ENCODE measurements around the gene ISL1. TPM values are rescaled to one million over a fixed set of nuclear protein-coding genes. Genes with fewer than 3 reads are reported as not detected.

Gene ISL1
- total RNA-seq (2022) (1.2 TPM in 2 replicates), Bru-seq, nascent RNA (percentile 44 among the genes with signal in this experiment), BruChase-seq, experiment 1, labeled RNA remaining after a 6-hour chase (percentile 24 among the genes with signal in this experiment), BruChase-seq, experiment 2, labeled RNA remaining after a 2-hour chase (percentile 37 among the genes with signal in this experiment)
- long read RNA-seq, partial matches to known transcripts: 0 of 5 reads
- long read RNA-seq, other reads (novel, unspliced or antisense): 1 of 5 reads

GRCh38 chr5:51383131-51384121 is at the start of gene ISL1:
Gene ISL1, plus strand, starts transcription at chr5:51383448. Its CDS starts 224 bp downstream, at chr5:51383672.
- ChIA-PET POLR2A (interaction anchor here (0.7 to 1.7 kb wide), 15 partner anchors 10 to 1604 kb away, joined by 3 to 9 read pairs (median 3); no protein-coding TSS in a partner anchor), CTCF (interaction anchor here (0.6 to 5.3 kb wide), 8 partner anchors 31 to 458 kb away, joined by 3 to 24 read pairs (median 6); no protein-coding TSS in a partner anchor)
- intact Hi-C loops (cut with micrococcal nuclease): loop anchor here (1.0 to 10.0 kb wide), 2 partner anchors 301 to 458 kb away; no protein-coding TSS in a partner anchor
- Mint-ChIP-seq H3K4me1 (ENCODE audit: insufficient read depth, unreplicated experiment) (peaks cover 48% of the 10 kb centered on the region), H3K36me3 (ENCODE audit: insufficient read depth, unreplicated experiment) (peaks cover 8% of the 10 kb centered on the region), H3K9me3 (ENCODE audit: unreplicated experiment) (no peaks in the 10 kb centered on the region), H3K4me3 (ENCODE audit: unreplicated experiment) (peak within 1 kb of the TSS; percentile 98), H3K27ac (ENCODE audit: low read depth, unreplicated experiment) (peak within 1 kb of the TSS; percentile 83), H3K27me3 (ENCODE audit: insufficient read depth, unreplicated experiment) (no peaks in the 10 kb centered on the region)
- TF ChIP-seq CTCF (IDR thresholded peaks at IDR 0.05; ENCODE audit: unreplicated experiment): no peak
- BruUV-seq (replicated peaks): no TSS peak
- DNase-seq (ENCODE audit: unreplicated experiment): peak; percentile 79

GRCh38 chr5:51336878-51337277 is 46.4 kb upstream of the ISL1 start:
- ChIA-PET POLR2A (no interaction called here), CTCF (interaction anchor here (1.5 kb wide), 1 partner anchor 373 kb away, joined by 8 read pairs; no protein-coding TSS in a partner anchor)
- TF ChIP-seq CTCF (IDR thresholded peaks at IDR 0.05; ENCODE audit: unreplicated experiment): no peak
- Mint-ChIP-seq H3K36me3 (ENCODE audit: insufficient read depth, unreplicated experiment) (no peaks in the 10 kb centered on the region), H3K9me3 (ENCODE audit: unreplicated experiment) (no peaks in the 10 kb centered on the region), H3K27me3 (ENCODE audit: insufficient read depth, unreplicated experiment) (no peaks in the 10 kb centered on the region), H3K4me1 (ENCODE audit: insufficient read depth, unreplicated experiment) (no peaks in the 10 kb centered on the region), H3K27ac (ENCODE audit: low read depth, unreplicated experiment) (no peak overlapping the region), H3K4me3 (ENCODE audit: unreplicated experiment) (no peak overlapping the region)
- intact Hi-C loops (cut with micrococcal nuclease): no loop called here
- DNase-seq (ENCODE audit: unreplicated experiment): no peak
- BruUV-seq (replicated peaks): no TSS peak

- H3K27me3 Mint-ChIP-seq (ENCODE audit: insufficient read depth, unreplicated experiment): peaks cover 8% of the 10 kb centered on the region
- TF ChIP-seq CTCF (IDR thresholded peaks at IDR 0.05; ENCODE audit: unreplicated experiment): no peak
- H3K4me3 Mint-ChIP-seq (ENCODE audit: unreplicated experiment): no peak overlapping the region
- peak; percentile 23 for DNase-seq (ENCODE audit: unreplicated experiment)
- H3K4me1 Mint-ChIP-seq (ENCODE audit: insufficient read depth, unreplicated experiment): peaks cover 14% of the 10 kb centered on the region
- intact Hi-C loops (cut with micrococcal nuclease): no loop called here
- H3K9me3 Mint-ChIP-seq (ENCODE audit: unreplicated experiment): peaks cover 15% of the 10 kb centered on the region
- no peaks in the 10 kb centered on the region for H3K36me3 Mint-ChIP-seq (ENCODE audit: insufficient read depth, unreplicated experiment)
- H3K27ac Mint-ChIP-seq (ENCODE audit: low read depth, unreplicated experiment): no peak overlapping the region
- ChIA-PET POLR2A (no interaction called here), CTCF (interaction anchor here (0.8 kb wide), 1 partner anchor 382 kb away, joined by 3 read pairs; no protein-coding TSS in a partner anchor)
- no TSS peak for BruUV-seq (replicated peaks)
Measured at GRCh38 chr5:51345106-51345505, 38.1 kb upstream of the ISL1 start.
